ENCODE measurements around the gene PNMA8A.

Gene PNMA8A

DNA sequence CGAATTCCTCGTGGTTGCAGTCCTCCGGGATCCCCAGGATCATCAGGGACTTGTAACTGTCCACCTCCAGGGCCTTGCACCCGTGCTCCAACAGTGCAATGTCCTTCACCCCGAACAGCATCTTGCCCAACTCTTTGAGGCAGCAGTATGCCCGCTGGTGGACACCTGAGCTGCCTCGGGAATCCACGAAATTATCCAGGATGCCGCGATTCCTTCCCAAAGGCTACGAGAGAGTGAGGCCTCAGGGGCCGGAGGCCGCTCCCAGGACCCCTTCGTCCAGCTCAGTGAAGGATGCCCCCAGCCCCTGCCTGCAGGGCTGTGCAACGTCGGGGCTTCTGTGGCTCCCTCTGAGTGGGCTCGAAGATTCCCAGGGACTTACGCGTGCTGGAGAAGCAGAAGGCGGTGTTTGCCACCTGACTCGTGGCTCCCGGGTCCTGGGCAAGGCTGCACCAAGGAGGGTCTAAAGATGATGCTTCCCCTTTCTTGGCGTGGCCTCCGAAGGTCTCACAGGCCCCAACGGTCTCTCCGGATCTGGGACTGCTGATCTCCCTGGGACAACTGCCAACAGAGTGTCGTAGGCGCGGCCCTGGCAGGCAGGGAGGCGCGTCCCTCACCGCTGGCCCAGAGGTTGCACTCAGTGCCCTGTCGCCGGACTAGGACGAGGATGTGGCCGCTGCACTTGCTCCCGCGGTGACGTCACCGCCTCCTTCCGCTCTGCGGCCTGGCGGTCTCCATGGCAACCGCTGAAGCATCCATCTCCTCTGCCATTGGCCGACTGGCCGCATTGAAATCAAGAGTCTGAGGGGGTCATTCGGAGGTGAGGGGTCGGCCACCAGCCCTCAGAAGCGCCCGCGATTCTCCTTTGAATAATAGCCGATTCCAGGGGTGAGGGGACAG, 42.9 kb downstream of the PNMA8A start, which contains the start of gene PNMA8C:
PNMA8C (minus strand) TSS at position 698 of the 897 bp plus-strand sequence; CDS start at position 121, 577 bp downstream.
- DNase-seq (ENCODE audit: low read depth): peak; percentile 20

DNA sequence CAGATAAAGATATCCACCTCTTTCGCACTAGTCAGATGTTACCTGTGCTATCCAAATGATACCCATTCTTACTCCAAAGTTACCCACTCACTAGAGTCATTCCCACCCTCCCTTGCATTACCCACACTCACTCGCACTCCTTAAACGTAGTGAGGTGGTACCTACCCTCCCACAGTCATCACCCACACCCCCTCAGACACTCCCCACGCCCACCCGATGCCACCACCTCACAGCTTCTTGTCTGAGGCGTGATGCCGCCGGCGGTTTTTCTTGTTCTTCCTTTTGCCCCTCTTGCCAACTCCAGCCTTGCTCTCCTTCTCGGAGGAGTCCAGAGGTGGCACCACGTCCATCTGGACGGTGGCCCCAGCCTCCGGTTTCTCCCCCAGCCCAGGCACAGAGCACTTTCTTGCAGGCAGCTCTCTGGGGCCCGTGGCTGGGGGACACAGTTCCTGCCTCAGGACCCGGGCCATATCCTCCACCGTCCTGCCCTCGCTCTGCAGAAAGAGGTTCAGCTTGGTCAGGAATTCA, 43.8 kb downstream of the PNMA8A start:
- DNase-seq (ENCODE audit: low read depth): no peak

DNA sequence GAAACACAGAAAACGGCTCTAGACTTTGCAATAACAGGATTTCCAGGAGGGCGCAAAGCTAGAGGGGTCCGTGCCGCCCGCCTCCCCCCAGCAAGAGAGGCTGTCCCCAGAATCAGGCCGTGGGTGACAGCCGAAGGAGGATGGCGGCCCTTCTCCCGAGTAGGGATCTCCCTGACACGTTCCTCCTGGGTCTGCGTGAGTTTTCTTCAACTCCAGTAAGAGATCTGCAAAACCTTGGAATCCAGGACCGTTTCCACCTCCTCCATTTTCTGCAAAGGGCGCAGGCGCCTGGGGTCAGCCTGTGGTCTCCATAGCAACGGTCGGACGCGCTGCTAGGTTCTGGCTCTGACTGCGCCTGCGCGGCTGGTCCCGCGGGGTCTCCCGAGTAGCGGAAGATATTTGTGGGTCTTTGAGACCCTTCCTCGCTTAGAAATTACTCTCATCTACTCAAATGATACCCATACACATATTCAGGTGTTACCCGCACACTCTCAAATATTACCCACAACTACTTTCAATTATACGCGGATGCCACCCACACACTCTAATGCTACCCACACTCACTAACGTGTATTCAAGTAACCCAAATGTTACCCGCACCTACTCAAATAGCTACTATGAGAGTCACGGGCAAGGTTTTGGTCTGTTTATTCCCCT, 44.7 kb downstream of the PNMA8A start:
- DNase-seq (ENCODE audit: low read depth): no peak

DNA sequence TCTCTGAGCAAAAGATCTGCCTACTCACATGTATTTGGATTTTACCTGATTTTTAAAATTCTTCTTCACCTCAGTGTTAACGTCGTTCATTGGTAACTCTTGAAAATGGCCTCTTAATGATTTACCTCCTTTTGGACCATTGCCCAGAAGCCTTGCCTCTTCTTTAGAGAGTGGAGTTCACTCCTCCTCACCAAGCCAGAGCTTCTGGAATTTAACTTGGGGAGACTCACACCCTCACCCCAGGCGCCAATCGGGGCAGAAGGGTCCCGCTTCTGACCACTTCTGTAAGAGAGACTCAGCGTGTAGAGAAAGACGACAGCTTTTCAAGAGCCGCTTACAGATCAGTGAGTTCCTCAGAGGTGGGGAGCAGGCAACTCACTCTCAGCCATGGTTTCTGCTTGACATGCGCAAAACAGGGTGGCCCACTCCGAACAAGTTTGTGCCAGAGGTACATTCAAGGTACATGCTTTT, 45.3 kb downstream of the PNMA8A start:
- no peak for DNase-seq (ENCODE audit: low read depth)

DNA sequence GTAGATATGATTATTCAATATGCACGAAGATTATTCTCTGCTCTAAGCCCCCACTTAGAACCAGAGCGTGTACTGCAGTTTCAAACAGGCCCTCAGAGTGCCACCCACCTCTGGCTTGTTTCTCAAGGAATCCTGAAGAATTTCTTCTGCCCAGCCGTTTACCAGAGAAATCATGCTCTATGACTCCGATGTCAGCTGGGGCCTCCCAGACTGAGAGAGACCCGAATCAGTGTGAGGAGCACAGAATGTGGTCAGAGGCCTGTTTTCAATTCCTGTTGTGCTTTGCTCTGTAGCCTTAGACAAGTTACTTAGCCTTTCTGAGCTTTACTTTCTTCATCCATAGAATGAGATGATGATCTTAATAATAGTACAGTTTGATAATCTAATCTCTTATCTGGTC, 48.2 kb downstream of the PNMA8A start:
- DNase-seq (ENCODE audit: low read depth): no peak

DNA sequence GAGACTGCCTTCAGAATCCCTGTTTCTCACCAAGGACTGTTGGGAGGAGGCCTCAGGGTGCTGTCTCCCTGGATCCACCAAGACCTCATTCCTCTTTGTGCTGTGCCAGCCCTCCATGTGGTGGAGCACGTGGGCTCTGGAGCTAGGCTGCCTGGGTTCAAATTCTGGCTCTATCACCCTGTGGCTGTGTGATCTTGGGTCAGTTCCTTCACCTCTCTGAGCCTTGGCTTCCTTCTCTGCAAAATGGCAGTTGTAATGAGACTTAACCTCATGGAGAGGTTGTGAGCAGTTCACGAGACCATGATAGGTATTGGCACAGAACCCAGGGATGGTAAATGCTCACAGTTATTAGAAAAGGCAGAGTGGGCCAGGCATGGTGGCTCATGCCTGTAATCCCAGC, 49.0 kb downstream of the PNMA8A start:
- DNase-seq (ENCODE audit: low read depth): no peak

DNA sequence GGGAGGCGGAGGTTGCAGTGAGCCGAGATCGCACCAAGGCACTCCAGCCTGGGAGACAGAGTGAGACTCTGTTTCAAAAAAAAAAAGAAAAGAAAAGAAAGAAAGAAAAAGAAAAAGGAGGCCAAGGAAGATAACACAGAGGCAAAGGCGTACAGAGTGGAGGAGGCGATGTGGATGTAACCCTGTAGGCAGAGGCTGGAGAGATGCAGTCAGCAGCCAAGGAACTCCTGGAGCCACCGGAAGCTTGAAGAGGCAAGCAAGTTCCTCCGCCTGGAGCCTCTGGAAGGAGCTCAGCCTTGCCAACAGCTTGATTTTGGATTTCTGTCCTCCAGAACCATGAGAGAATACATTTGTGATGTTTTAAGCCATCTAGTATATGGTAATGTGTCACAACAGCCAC, 51.3 kb downstream of the PNMA8A start:
- no peak for DNase-seq (ENCODE audit: low read depth)

All from stimulated activated CD8-positive, alpha-beta memory T cell treated with anti-CD3 and anti-CD28 coated beads, Interleukin-12 subunit alpha, Interleukin-12 subunit beta, amount 100 ng/mL, for 1 hour (primary cell).